LNCaP clone FGC (cell line): ENCODE results near the gene SRRM2.

ENCODE experiments used
- DNase-seq: peaks from one replicate; pipeline ENCODE4 v3.0.0-alpha.2; 2011; ENCODE audit warnings: low read depth
- H3K4me3 ChIP-seq: 2 replicates; pipeline ENCODE4 v1.5.1; 2011; ENCODE audit warnings: mild to moderate bottlenecking, low read depth, low read length, control low read depth
- TF ChIP-seq, protein P1 (sequence below): IDR thresholded peaks from 2 replicates; pipeline ENCODE4 v1.5.1; 2012; ENCODE audit warnings: mild to moderate bottlenecking; ENCODE audit not compliant: control insufficient read depth, insufficient read depth; ENCODE audit errors: extremely low read depth

Gene SRRM2

DNA sequence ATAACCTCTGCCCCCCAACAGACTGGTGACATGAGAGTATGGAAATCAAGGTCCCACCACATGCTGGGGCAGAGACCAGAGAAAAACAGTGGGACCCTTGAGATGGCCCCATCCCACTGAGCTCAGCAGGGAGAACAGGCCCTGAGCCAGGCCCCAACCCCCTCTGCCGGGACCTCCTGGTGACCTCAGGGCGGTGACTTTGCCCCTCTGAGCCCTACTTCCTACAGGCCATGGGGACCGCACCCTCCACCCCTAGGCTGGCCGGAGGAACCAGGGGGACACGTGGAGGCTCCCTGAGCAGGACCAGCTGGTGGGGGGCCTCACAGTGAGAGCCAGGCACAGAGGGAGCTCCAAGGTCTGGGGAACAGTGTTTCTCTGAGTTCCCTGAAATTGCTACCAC, 13.8 kb upstream of the SRRM2 start:
- DNase-seq = no peak
- TF ChIP-seq, protein P1, sequence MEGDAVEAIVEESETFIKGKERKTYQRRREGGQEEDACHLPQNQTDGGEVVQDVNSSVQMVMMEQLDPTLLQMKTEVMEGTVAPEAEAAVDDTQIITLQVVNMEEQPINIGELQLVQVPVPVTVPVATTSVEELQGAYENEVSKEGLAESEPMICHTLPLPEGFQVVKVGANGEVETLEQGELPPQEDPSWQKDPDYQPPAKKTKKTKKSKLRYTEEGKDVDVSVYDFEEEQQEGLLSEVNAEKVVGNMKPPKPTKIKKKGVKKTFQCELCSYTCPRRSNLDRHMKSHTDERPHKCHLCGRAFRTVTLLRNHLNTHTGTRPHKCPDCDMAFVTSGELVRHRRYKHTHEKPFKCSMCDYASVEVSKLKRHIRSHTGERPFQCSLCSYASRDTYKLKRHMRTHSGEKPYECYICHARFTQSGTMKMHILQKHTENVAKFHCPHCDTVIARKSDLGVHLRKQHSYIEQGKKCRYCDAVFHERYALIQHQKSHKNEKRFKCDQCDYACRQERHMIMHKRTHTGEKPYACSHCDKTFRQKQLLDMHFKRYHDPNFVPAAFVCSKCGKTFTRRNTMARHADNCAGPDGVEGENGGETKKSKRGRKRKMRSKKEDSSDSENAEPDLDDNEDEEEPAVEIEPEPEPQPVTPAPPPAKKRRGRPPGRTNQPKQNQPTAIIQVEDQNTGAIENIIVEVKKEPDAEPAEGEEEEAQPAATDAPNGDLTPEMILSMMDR = no peak
- H3K4me3 ChIP-seq = no peak overlapping the region

DNA sequence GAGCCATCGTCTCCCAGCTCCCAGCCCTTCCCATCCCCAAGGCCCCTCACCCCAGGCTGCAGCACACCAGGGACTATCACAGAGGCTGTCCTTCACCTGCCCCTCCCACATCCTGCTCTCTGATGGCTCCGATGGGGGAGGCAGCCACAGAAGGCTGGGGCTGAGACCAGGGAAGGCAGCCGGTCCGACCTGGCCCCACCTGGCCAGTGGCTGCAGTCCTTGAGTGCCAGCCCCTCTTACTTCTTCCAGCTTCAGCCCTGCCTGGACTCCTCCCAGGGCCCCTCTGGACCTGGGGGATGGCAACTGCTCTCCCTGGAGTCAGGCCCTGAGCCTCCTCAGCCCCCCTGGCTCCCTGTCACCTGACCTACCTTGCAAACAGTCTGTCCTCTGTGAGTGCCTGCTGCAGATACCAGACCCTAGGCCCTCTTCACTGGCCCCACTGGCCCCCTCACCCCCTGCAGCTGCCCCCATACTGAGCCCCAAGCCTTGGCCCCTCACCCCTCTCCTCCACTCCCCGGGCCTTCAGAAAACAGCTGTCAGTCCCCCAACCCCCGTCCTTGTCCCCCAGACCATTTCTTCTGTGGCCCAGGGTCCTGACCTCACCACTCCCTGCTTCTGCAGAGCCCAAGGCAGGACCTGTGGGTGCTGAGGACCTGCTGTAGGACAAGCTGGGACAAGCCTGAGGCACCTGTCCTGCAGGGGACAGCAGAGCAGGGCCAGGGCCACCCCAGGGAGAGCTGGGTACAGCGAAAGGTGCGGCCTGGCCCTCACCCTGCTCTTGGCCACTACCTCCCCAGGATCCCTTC, 12.6 kb upstream of the SRRM2 start:
- no peak for DNase-seq
- TF ChIP-seq, protein P1 = no peak
- no peak overlapping the region for H3K4me3 ChIP-seq

- TF ChIP-seq, protein P1 = no peak
- H3K4me3 ChIP-seq = no peak overlapping the region
- no peak for DNase-seq
These were observed 12.0 kb upstream of the SRRM2 start for GRCh38 chr16:2740476-2740875.

DNA sequence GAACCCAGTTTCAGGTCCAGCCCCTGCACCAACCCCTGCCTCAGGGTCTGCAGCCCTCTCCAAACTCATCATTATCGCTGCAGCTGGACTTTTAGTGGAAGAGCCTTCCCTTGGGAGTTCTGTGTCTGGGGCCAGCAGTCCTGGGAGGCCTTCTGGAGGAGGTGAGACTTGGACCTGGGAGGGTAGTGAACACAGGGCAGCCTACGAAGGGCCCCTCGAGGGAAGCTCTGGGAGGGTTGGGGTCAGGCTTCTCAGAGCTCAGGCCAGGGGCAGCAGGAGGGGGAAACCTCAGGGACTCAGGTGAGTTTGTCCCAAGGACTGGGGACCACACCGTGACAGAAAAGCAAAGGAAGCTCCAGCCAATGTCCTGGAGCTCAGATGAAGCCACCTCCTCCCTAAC, 11.3 kb upstream of the SRRM2 start:
- no peak overlapping the region for H3K4me3 ChIP-seq

DNA sequence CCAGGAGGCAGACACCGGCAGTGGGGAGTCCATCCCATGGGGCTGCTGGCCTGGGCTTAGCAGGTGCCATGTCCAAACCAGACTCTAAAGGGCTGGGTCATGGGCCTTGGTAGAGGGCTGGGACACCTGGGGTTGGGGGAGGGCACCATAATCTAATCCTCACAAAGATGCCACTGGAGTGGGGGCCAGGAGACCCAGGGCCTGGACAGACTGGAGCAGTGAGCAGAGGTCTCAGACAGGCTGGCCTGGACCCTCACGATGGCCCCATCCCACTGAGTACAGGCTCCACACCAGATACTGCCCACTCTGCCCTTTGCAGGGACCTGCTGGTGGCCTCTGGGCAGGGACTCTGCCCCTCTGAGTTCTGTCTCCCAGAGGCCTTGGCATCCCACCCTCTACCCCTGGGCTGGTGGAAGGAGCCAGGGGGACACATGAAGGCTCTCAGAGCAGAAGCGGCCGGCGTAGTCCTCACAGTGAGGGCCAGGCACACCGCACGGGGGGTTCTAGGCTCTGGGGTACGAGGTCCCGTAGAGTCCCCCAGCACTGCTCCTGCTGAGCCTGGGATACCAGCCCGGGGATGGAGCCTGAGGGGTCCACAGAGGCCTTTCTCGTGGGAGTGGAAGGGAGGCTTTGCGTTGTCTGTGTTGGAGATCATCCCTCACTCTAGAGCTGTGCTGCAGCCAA, 10.0 kb upstream of the SRRM2 start:
- no peak for DNase-seq
- TF ChIP-seq, protein P1 = no peak

More for the DNA sequence above, 11.3 kb upstream of the SRRM2 start:
- TF ChIP-seq, protein P1 = no peak
- no peak for DNase-seq

DNA sequence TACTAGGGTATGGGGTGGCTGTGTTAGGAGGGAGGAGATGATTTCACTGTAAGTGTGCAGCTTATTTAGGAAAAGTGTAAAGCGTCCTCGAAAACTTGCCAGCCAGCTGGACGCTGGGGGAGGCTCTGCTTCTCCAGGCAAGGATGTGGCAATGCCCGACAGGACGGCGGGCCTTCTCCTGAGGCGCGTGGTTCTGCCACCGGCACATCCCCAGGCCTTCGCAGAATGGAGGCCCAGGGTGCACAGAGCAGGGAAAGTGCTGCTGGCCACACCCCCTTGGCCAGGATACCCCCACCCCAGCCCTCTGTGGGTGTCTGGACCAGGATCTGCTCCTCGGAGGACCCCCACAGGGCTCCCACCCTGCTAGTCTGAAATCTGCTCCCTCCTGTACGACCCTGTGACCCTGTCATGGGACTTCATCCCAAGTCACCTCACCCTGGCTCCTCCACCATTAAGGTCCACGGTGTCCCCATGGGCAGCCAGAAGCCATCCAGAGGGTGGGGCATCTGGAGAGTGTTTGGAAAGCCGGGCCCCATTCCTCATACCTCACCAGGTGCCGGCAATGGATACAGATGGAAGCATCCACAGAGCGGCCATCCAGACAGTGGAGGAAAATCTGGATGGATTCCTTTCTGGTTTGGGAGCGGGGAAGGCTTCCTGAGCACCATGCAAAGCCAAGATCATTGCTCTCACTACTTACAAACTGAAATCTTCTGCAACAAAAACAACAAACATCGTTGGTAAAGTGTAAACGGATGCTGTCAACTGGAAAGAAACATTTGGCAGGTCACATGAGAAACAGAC, 9.2 kb upstream of the SRRM2 start:
- TF ChIP-seq, protein P1 = no peak
- no peak overlapping the region for H3K4me3 ChIP-seq
- no peak for DNase-seq

More for the DNA sequence above, 10.0 kb upstream of the SRRM2 start:
- no peak overlapping the region for H3K4me3 ChIP-seq
